NCI-H1436 (cell line): ENCODE measurements around the gene MYL5.

ENCODE experiments used
- DNase-seq: peaks from one replicate; lab custom pipeline; 2025; lab: John Stamatoyannopoulos, UW

Gene MYL5

DNA sequence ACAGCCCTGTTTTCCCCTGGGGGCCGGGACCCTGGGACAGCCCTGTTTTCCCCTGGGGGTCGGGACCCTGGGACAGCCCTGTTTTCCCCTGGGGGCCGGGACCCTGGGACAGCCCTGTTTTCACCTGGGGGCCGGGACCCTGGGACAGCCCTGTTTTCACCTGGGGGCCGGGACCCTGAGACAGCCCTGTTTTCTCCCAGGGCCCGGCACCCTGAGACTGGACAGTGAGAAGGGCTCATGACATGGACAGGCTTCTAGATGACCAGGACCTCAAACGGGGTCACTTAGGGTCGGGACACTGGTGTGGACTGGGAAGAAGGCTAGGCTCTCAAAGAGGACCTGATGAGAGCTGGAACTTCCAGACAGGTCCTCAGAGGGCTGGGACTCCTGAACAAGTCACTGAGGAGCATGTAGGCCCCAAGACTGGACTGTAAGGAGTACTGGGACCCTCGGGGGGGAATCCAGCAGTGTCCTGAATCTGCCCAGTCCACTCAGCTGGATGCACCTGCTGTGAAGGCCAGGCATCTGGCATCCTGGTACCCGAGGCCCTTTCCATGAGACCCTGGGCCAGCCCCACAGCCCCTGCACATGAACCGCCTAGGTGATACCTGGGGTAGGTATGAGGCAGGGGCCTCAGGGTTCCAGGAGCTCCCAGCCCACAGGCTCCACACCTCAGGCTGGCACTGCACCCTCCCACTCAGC, 33.7 kb downstream of the MYL5 start:
- DNase-seq = no peak

- no peak for DNase-seq
These were observed 34.2 kb downstream of the MYL5 start for GRCh38 chr4:708631-708933.

GRCh38 chr4:709348-709747, 35.0 kb downstream of the MYL5 start:
- no peak for DNase-seq

GRCh38 chr4:710116-710515, 35.8 kb downstream of the MYL5 start:
- DNase-seq = no peak

DNA sequence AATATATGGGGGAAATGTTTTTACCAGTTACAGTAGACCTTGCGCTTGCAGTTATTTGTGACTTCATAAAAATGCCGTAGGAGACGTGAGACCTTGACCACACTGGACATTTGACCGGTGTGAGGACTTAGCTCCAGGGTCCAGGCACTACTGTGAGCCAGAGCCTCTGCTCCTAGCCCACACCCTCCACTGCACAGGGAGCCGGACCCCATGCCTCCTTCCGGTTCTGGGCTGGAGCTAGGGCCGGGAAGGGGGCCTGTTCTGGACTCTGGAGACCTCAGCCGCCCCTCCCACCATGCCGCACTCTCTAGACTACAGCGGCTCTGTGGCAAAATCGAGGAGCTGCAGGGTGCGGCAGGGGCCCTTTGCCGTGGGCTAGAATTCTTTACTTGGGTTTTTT, 36.6 kb downstream of the MYL5 start:
- no peak for DNase-seq

DNA sequence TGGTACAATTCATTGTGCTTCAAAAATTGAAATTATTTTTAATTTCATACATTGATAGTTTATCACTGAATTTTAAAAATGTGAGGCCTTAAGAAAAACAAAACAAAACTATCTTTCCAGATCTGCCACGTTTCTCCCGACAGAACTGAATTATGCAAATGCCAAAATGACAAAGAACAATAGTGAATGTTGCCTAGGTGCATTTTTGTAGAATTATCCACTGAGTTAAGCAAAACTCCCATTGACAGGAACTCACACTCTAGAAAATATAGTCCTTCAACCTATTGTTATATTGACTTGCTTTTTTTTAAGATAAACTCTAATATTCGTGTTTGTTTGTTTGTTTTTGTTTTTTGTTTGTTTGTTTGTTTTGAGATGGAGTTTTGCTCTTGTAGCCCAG, 37.8 kb downstream of the MYL5 start:
- no peak for DNase-seq

DNA sequence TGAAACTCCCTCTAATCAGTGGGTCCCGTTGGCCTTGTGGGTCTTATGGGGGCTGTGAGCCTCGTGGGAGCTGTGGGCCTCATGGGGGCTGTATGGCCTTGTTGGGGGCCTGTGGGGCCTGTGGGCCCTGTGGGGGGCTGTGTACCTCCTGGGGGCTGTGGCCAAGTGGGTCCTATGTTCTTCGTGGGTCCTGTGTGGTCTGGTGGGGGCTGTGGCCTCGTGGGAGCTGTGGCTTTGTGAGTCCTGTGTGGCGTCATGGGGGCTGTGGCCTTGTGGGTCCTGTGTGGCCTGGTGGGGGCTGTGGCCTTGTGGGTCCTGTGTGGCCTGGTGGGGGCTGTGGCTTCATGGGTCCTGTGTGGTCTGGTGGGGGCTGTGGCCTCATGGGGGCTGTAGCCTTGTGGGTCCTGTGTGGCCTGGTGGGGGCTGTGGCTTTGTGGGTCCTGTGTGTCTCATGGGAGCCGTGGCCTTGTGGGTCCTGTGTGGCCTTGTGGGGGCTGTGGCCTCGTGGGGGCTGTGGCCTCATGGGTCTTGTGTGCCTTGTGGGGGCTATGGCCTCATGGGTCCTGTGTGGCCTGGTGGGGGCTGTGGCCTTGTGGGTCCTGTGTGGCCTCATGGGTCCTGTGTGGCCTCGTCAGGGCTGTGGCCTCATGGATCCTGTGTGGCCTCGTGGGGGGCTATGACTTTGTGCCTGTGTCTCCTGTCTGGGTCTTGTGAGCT, 38.7 kb downstream of the MYL5 start:
- no peak for DNase-seq

DNA sequence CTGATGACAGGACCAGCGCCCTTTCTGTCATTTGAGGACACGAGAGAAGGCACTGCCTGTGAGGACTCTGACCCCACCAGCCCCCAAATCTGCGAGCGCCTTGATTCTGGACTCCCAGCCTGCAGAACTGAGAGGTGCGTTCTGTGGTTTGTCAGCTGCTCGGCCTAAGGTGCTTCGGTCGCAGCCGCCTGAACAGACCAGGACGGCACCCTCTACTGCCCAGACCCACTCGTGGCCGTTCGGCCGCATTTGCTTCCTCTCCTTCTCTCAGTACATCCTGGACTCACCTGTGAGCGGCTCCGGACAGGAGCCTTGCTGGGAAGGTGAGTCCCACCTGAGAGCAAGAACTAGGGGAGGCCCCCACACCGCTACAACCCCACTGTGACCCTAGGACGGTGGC, 39.7 kb downstream of the MYL5 start:
- no peak for DNase-seq

GRCh38 chr4:717601-718320, 43.4 kb downstream of the MYL5 start:
- DNase-seq = no peak

DNA sequence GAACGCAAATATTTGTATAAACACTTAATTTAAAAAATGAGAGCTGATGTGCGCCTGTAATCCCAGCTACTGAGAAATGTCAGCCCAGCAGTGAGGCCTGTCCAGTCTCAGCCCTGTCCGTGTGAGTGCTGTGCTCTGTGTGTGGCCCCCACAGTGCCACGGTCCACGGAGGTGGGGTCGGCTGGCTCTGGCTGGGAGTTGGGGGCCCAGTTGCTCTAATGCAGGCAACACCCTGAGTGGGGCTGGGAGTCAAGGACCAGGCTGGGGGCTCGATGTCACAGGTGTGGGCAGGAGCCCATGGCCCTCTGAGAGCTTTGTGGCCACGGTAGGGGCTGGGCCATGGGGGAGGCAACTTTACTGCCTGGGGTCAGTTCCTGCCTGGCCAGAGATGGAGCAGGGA, 44.1 kb downstream of the MYL5 start:
- no peak for DNase-seq

DNA sequence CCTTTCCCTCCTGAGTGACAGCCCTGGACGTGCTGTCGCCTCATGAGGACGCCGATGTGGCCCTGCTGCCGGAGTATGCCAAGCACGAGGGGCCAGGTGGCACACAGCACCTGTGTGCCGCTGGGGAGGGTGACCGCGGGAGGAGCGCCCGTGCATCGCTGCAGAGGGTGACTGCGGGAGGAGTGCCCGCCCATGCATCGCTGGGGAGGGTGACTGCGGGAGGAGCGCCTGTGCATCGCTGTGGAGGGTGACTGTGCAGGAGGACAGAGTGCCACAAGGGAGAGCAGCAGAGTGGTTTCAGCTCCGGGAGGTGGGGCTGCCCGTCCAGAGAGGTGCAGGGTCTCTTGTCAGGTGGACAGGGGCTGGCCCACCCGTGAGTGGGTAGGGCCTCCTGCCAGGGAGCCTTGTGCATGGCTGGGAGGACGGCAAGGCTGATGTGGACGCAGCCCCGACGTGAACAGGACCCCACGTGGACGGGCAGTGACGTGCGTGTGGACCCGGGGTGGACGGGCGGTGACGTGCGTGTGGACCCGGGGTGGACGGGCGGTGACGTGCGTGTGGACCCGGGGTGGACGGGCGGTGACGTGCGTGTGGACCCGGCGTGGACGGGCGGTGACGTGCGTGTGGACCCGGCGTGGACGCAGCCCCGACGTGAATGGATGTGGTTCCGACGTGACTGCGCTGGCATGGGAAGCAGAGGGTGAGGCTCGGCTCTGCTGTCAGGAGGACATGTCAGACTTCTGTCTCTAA, 45.9 kb downstream of the MYL5 start:
- DNase-seq = no peak

DNA sequence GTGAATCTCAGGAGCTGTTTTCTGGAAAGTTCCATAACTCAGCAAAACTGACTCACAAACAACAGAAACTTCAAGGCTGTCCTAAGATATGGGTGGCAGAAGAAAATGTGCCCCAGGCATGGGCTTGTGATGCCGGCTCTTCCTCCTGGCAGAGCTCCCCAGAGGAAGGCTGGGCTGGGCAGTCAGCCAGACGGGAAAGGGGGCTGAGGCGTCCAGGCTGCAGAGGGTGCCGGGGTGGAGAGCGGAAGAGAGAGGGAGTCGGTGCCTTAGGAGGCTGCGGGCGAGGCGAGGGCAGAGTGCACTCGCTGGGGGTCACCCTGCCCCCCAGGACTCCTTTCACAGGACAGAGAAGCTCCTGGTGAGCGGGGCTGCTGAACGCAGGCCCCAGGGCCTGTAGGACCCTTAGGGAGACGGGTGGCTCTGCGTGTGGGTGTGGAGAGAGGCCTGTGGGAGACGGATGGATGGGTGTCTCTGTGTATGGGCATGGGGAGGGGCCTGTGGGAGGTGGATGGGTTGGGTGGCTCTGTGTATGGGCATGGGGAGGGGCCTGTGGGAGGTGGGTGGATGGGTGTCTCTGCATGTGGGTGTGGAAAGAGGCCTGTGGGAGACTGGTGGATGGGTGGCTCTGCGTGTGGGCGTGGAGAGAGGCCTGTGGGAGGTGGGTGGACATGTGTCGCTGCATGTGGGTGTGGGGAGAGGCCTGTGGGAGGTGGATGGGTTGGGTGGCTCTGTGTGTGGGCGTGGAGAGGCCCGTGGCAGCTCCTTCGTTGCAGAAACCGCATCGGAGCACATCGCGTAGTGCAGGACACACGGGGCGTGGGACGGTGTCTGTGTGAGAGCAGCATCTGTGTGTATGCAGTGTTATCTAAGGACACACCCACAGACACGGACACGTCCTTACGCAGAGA, 47.2 kb downstream of the MYL5 start:
- no peak for DNase-seq

- DNase-seq = no peak
These were observed 47.9 kb downstream of the MYL5 start for GRCh38 chr4:722169-722725.

DNA sequence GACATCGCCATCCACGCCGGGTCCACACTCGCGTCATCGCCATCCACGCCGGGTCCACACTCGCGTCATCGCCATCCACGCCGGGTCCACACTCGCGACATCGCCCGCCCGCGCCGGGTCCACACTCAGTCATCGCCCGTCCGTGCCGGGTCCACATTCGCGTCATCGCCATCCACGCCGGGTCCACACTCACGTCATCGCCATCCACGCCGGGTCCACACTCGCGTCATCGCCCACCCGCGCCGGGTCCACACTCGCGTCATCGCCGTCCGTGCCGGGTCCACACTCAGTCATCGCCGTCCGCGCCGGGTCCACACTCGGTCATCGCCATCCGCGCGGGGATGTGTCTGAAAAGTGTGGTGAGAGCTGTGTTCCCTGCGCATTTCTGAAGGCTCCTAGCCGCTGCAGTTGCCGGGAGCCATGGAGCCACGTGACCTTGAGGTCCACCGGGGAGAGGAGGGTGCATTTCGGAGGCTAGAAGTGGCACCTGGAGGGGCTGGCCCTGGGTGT, 48.6 kb downstream of the MYL5 start:
- DNase-seq = no peak

DNA sequence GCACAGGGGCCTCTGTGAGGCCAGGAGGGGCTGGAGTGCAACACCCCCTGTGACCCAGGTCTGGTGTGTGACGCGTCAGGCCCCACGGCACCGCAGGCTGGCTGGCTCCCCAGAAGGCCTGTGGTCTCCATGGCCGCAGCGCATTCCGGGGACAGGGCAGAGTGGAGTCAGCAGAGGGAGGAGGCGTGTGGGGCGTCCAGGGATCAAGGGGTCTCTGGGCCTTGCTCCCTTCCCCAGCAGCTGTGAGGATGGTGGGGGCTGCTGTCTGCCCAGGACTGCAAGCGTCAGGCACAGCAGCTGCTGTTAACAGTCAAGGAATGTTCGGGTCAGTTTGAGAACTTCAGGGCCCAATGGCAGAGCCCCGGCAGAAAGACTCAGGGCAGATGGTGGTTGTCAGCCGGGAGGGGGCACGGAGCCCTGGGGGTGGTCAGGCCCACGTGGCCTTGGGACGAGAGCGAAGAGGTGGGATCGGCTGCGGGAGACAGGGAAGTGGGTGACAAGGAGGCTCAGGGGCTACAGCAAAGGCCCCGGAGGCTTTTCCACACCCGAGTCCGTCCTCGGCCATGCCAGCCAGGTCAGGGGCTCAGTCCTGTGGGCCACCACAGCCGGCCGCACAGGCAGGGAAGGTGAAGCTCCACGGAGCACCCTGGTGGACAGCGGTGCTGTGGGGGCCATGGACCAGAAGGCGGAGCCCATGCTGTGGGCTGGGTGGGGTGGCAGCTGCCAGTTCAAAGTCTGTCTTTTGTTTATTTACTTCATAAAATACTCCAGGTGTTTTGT, 49.6 kb downstream of the MYL5 start:
- DNase-seq = no peak

- DNase-seq = no peak
These were observed 51.3 kb downstream of the MYL5 start for GRCh38 chr4:725391-726234.

DNA sequence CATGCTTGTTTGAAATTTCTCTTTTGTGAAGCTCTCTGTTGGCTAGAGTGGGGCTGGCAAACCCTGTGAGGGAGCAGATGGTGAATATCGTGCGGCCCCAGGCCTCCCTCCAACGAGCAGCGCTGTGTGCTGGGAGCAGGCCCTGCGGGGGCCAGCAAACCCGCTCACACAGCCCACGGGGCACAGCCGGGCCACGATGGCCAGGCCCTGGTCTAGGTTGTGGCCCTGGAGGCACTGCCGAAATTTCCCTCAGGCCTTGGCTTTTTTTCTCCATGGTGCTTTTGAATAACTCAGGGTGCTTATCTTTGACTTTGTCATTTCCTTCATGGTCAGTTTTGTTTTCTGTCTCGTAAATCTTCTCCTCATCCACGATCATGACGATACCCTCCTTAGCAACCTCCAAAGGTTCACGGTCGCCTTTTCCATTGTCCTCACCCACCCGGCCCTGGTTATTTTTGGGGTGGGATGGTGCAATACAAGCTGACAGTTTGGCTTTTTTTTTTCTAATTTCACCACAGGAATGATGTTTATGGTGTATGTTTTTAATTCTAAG, 52.0 kb downstream of the MYL5 start:
- DNase-seq = no peak

DNA sequence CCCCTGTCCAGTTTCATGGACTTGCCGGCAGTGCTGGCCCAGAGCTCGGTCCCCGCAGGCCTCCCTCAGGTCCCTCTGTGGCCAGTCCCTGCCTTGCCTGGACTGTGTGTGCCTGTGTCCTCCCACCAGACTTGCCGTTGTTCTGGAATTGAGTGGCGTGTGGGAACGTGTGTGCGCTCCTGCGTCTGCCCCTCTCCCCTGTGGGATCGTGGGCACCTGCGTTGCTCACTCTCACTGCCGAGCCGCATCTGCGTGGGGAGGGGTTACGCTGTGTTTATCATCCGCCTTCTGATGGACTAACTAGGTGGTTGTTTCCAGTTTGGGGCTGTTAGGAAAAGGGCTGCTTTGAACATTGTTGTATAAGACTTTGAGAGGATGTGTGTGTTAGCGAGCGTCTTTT, 52.5 kb downstream of the MYL5 start:
- no peak for DNase-seq

DNA sequence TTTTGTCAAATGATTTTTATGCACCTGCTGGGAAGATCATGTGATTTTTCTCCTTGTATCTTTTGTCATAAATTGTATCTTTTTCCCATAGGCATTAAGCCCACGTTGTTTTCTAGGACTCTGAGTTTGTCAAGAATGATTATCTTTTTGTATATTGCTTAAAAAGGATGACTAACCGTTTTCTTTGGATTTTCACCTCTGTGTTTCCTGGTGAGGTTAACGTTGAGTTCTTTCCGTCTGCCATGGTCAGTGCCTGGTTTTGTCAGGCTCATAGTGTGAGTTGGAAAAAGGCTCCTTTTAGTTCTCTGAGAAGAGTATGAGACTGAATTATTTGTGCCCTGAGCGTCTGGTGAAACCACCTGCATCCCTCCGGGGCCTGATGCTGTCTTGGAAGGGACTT, 53.2 kb downstream of the MYL5 start:
- no peak for DNase-seq
